Astrocyte of the spinal cord (primary cell): ENCODE results near the gene TMEM19.
A peak's percentile ranks its signal among the peaks of the same experiment; 100 is the strongest.

Source experiments
- DNase-seq: peaks from one replicate; pipeline ENCODE4 v3.0.0; 2011; ENCODE audit warnings: low read depth, low spot score
- H3K4me3 ChIP-seq: 2 replicates; pipeline ENCODE4 v1.5.1; 2011; ENCODE audit warnings: low read depth, mild to moderate bottlenecking, low read length, moderate library complexity
- in situ Hi-C: cut with HindIII; loops from 2 replicates; pipeline ENCODE4 v1.10.0; 2017; ENCODE audit warnings: low sequenced_read_pairs
- TF ChIP-seq, protein P1 (sequence below): IDR thresholded peaks from 2 replicates; pipeline ENCODE4 v1.5.1; 2012; ENCODE audit warnings: low read depth, mild to moderate bottlenecking, low read length, inconsistent platforms

Gene TMEM19

GRCh38 chr12:71742998-71743397, 57.1 kb downstream of the TMEM19 start:
- no peak overlapping the region for H3K4me3 ChIP-seq
- TF ChIP-seq, protein P1, sequence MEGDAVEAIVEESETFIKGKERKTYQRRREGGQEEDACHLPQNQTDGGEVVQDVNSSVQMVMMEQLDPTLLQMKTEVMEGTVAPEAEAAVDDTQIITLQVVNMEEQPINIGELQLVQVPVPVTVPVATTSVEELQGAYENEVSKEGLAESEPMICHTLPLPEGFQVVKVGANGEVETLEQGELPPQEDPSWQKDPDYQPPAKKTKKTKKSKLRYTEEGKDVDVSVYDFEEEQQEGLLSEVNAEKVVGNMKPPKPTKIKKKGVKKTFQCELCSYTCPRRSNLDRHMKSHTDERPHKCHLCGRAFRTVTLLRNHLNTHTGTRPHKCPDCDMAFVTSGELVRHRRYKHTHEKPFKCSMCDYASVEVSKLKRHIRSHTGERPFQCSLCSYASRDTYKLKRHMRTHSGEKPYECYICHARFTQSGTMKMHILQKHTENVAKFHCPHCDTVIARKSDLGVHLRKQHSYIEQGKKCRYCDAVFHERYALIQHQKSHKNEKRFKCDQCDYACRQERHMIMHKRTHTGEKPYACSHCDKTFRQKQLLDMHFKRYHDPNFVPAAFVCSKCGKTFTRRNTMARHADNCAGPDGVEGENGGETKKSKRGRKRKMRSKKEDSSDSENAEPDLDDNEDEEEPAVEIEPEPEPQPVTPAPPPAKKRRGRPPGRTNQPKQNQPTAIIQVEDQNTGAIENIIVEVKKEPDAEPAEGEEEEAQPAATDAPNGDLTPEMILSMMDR, result no peak
- no peak for DNase-seq
- in situ Hi-C loops, result no loop called here

GRCh38 chr12:71744522-71745300, 58.8 kb downstream of the TMEM19 start:
- DNase-seq, result no peak
- no peak overlapping the region for H3K4me3 ChIP-seq
- in situ Hi-C loops, result no loop called here
- TF ChIP-seq, protein P1, result no peak

DNA sequence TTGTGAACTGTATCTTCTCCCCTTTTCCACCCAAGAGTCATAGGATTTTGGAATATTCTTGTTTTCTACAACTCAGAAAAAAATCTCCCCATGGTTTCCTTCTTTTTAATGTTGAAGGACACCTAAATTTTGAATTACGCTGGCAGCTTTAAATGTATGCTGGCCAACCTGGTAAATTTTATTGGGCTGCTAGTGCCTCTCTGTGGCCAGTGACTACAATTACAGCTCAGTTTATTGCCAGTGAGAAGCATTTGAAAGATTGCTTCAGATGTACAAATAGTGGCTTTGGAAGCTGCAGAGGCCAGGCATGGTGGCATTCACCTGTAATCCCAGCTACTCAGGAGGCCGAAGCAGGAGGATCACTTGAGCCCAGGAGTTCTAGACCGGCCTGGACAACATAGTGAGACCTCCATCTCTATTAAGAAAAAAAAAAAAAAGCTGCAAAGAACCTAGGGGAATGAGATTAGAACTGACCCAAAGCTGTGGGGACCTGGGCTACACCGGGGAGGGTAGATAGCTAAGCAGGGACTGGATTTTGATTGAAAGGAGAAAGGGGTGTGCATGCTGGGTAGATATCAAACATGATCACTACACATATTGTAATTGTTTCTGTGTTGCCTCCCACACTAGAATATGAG, 61.2 kb downstream of the TMEM19 start:
- H3K4me3 ChIP-seq, result no peak overlapping the region
- in situ Hi-C loops, result no loop called here
- TF ChIP-seq, protein P1, result peak; percentile 69
- DNase-seq, result peak; percentile 59

DNA sequence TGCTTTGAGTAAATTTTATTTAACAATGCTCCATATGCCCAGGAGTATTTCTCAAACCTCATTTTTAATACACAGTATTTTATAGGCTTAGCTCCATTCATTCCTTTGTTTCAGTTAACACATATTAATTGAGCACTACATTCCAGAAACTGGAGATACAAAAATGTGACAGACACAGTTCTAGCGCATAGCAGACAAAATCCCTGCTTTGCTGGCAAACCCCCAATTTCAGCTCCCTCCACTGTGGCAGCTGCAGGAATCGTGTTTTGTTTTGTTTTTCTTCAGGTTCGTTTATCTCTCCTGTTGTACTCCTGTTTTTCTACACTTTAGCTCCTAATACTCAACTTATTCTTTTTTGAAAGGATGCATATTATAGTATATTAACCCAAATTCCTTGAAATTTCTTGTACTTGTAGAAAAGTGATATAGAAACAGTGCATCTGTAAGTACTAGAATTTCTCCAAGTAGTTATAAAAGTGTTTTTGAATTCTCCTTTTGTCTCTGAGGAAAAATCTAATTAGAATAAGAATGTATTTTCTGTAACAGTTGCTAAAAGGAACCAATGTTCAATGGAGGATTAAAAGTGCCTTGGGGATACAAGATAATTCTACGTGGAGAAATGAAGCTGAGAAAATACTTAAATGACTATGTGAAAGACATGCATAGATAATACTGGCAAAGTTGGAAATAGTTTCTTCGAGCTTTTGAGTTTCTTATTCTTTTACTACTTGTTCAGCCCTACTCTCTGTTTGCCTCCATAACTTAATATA, 62.4 kb downstream of the TMEM19 start:
- TF ChIP-seq, protein P1, result no peak
- no peak overlapping the region for H3K4me3 ChIP-seq
- in situ Hi-C loops, result no loop called here
- no peak for DNase-seq

- TF ChIP-seq, protein P1, result no peak
- no peak overlapping the region for H3K4me3 ChIP-seq
- DNase-seq, result no peak
- in situ Hi-C loops, result no loop called here
These were observed 63.8 kb downstream of the TMEM19 start for GRCh38 chr12:71749666-71750065.

GRCh38 chr12:71752891-71753290, 67.0 kb downstream of the TMEM19 start:
- DNase-seq, result no peak
- in situ Hi-C loops, result no loop called here
- no peak overlapping the region for H3K4me3 ChIP-seq
- TF ChIP-seq, protein P1, result no peak
